Kidney epithelial cell (primary cell): ENCODE measurements around the gene PCDHGA1. TPM values are rescaled to one million over a fixed set of nuclear protein-coding genes. Genes with fewer than 3 reads are reported as not detected.
A peak's percentile ranks its signal among the peaks of the same experiment; 100 is the strongest.

Experiments
- DNase-seq: peaks from one replicate; pipeline ENCODE4 v3.0.0-alpha.2; 2010; ENCODE audit warnings: low read depth
- H3K27me3 ChIP-seq: 2 replicates; pipeline ENCODE4 v1.6.0; 2011; ENCODE audit warnings: low read length; ENCODE audit not compliant: control insufficient read depth, insufficient read depth
- H3K36me3 ChIP-seq: 2 replicates; pipeline ENCODE4 v1.5.1; 2011; ENCODE audit warnings: low read length; ENCODE audit not compliant: control insufficient read depth, insufficient read depth
- H3K4me3 ChIP-seq: 2 replicates; pipeline ENCODE4 v1.5.1; 2011; ENCODE audit warnings: low read depth, mild to moderate bottlenecking, control low read depth, low read length
- CTCF ChIP-seq: IDR thresholded peaks from 2 replicates; pipeline ENCODE4 v1.5.1; 2011; ENCODE audit warnings: mild to moderate bottlenecking, moderate library complexity, low read length, control low read depth, inconsistent platforms; ENCODE audit not compliant: insufficient read depth, poor library complexity, severe bottlenecking
- total RNA-seq: library from RNA; depleted of rRNA; stranded (reverse); fragments of >200 nt; gene quantifications from 2 replicates; pipeline ENCODE4 v1.2.3, GENCODE V29; 2015

The PCDHGA1 gene
- total RNA-seq, 1 donor from 2014 or later = 0.67 TPM

- Histone ChIP-seq H3K4me3 (no peak overlapping the region), H3K27me3 (no peaks in the 10 kb centered on the region), H3K36me3 (no peaks in the 10 kb centered on the region)
- TF ChIP-seq CTCF = no peak
- no peak for DNase-seq
These were observed 217.6 kb downstream of the PCDHGA1 start for GRCh38 chr5:141547921-141548320.

- Histone ChIP-seq H3K27me3 (no peaks in the 10 kb centered on the region), H3K4me3 (no peak overlapping the region), H3K36me3 (peaks cover 1% of the 10 kb centered on the region)
- DNase-seq = peak; percentile 85
- TF ChIP-seq CTCF = peak; percentile 79
These were observed 227.4 kb downstream of the PCDHGA1 start for GRCh38 chr5:141557681-141558136.

GRCh38 chr5:141558150-141558549 is 227.8 kb downstream of the PCDHGA1 start:
- no peak overlapping the region for H3K4me3 ChIP-seq
- DNase-seq = no peak
- H3K36me3 ChIP-seq = peaks cover 1% of the 10 kb centered on the region
- no peaks in the 10 kb centered on the region for H3K27me3 ChIP-seq
- no peak for TF ChIP-seq CTCF

GRCh38 chr5:141559461-141559860 is 229.1 kb downstream of the PCDHGA1 start:
- no peak overlapping the region for H3K4me3 ChIP-seq
- peaks cover 1% of the 10 kb centered on the region for H3K36me3 ChIP-seq
- H3K27me3 ChIP-seq = no peaks in the 10 kb centered on the region
- no peak for TF ChIP-seq CTCF
- peak; percentile 14 for DNase-seq

- Histone ChIP-seq H3K36me3 (peaks cover 1% of the 10 kb centered on the region), H3K27me3 (no peaks in the 10 kb centered on the region), H3K4me3 (no peak overlapping the region)
- DNase-seq = peak; percentile 12
- TF ChIP-seq CTCF = no peak
These were observed 229.8 kb downstream of the PCDHGA1 start for GRCh38 chr5:141560151-141560550.

- TF ChIP-seq CTCF = peak; percentile 77
These were observed 230.6 kb downstream of the PCDHGA1 start for GRCh38 chr5:141560725-141561483.

More at GRCh38 chr5:141560725-141561483, 230.6 kb downstream of the PCDHGA1 start:
- H3K36me3 ChIP-seq = peaks cover 1% of the 10 kb centered on the region
- DNase-seq = peak; percentile 86
- no peak overlapping the region for H3K4me3 ChIP-seq
- H3K27me3 ChIP-seq = no peaks in the 10 kb centered on the region
